GM21717 (cell line): Measurements from ENCODE around the gene NCOA6.
"Not testable (repeated sequence)": the region's sequence is repeated elsewhere in the genome, so short reads cannot be mapped to it uniquely, and the experiment has no call there.

Experiments
- ATAC-seq: cut with Tn5 transposase; IDR thresholded peaks from one replicate; pipeline ENCODE4 v1.9.1; 2021; ENCODE audit warnings: mild to moderate bottlenecking, moderate library complexity; ENCODE audit not compliant: unreplicated experiment

NCOA6 gene

GRCh38 chr20:34780291-34780690, 45.2 kb downstream of the NCOA6 start:
- ATAC-seq, result not testable (repeated sequence)

DNA sequence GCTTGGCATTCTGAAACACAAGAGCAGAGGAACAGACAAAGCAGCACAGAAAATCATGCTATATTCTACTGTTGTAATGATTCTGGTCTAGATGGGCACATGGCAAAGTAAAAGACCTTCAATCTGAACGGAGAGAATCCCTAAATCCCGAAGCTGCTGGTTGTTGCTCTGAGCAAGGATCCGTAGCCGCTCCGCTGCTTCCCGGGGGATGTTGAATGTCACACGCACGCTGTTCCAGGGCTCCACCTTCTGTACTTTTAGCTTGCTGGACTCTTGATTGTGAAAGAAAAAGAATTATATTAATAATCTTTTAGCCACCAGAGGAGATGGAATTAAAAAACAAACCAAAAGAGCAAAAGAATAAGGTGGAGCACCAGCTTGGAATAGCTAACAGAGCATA, 49.3 kb downstream of the NCOA6 start:
- no peak for ATAC-seq

DNA sequence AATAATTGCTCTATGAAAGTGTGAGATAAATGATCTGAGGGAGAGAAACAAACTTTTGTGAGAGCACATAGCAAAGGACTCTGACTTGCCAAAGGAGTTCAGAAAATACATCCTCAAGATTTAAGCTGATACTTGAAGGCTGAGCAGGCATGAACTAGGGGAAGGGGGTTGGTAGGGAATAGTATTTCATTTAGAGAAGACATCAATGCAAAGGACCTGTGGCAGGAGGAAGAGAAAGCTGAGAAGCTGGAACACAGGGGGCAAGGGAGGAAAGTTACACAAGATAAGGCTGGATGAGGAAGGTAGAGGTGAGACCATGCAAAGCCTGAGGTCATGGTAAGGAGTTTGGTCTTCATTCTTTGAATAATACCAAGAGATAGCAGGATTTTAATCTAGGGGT, 50.6 kb downstream of the NCOA6 start:
- ATAC-seq, result no peak

- ATAC-seq, result no peak
Observed at GRCh38 chr20:34774449-34774848, 51.0 kb downstream of the NCOA6 start.

- no peak for ATAC-seq
Observed at GRCh38 chr20:34773726-34774125, 51.7 kb downstream of the NCOA6 start.

DNA sequence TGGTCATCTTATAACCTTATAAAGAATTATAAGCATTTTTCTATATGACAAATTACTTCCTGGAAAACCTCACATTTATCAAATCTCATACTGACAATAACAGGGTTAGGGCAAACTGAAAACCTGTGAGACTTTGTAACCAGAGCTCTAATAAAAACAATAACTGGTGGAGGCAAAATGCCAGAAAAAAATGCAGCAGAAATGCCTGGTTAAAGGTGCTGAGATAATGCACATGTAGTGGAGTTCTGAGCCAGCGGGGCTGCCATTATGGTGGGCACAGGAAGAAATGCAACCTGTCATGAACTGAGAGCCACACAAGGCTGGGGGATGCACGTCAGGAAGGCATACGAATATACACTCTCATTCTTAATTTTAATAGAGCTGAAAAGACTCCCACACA, 53.0 kb downstream of the NCOA6 start:
- ATAC-seq, result no peak

- ATAC-seq, result no peak
Observed at GRCh38 chr20:34771680-34772081, 53.8 kb downstream of the NCOA6 start.

DNA sequence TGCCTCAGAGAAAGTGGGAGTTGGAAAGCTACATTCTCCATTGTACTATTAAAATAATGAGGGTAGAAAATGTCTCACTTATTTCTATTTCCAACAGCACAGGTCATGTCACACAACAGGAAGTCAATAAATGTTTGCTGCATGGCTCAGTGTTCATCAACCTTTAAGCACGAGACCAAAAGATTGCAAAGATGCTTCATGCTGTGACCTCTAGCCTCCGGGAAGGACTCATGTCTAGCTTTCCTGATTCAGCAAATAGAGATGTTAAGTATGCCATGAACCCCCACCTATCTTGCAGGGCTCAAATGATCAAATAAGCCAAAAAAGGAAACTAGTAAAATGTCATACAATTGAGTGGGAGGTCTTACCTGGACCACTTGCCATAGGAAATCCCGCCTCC, 57.4 kb downstream of the NCOA6 start:
- ATAC-seq, result no peak

DNA sequence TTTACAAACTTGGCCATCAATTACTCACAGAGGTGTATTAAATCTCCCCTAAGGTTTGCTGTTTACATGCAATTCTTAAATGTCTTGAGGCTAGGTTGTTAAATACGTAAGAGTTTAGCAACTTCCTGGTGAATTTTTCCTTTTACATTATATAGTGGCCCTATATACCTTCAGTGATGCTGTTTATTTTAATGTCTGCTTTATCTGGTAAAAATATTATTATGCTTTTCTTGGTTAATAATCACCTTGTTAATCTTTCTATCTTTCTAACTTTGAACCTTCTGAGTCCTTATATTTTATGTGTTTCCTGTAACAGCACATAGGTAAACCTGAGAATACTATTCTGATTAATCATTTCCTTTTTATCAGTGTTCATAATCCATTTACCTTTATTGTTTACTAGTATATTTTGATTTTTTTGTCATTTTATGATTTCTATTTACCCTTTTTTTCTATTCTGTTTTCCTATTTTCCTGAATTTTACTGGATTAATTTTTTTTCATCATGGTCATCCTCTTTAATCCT, 63.4 kb downstream of the NCOA6 start:
- no peak for ATAC-seq

DNA sequence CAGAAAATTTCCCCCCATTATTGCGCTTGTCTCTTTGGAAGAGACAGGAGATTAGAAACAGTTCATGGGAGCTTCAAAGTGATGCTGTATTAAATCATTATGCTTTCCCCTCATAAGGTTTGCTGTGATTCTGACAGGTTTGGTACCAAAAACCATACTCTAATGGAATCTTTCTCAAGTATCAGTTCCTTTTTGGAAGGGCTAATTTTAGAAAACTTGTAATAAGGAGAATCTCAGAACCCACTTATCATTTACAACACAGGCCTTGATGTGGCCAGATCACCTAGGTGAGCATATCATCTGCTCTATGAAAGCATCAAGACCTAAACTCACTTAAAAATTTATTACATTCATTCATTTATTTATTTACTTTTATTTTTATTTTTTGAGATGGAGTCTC, 70.1 kb downstream of the NCOA6 start:
- ATAC-seq, result no peak

- ATAC-seq, result no peak
Observed at GRCh38 chr20:34754611-34755010, 70.8 kb downstream of the NCOA6 start.

GRCh38 chr20:34753706-34754461, 71.6 kb downstream of the NCOA6 start:
- no peak for ATAC-seq

DNA sequence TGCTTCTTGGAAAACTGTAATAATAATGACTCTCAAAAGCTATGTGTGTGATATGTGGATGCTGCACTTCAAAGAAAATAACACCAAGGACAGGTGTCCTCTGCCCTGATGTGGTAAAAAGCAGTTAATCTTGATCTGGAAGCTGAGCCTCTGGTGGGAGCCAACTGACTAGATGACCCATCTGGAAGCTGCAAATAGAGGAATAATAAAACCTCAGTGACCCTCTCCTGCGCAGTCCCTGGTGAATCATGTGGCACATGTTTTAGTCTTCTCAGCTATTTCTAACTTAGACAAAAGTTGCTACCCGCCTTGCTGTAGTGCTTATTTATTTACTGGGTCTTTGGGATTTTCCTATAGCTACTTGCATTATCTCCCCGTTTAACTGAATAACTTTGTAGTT, 74.0 kb downstream of the NCOA6 start:
- ATAC-seq, result no peak

DNA sequence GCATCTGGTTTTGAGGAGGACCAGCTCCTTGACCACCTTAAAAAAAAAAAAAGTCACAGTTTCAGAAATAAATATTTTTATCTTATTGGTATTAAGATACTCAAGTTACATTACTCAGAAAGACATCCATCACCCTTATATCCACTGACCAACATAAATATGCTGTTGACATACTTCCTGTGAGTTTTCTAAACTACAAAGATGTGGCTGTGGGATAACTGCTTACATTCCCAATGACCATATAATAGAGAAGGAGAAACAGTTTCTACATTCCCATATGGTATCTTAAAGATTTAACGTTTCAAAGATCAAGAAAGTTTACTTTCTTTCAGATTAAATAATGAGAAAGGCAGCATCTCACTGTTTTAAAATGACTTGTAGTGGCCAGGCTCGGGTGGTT, 75.0 kb downstream of the NCOA6 start:
- ATAC-seq, result no peak

- ATAC-seq, result no peak
Observed at GRCh38 chr20:34748709-34749108, 76.7 kb downstream of the NCOA6 start.

GRCh38 chr20:34747479-34747878, 78.0 kb downstream of the NCOA6 start:
- no peak for ATAC-seq

DNA sequence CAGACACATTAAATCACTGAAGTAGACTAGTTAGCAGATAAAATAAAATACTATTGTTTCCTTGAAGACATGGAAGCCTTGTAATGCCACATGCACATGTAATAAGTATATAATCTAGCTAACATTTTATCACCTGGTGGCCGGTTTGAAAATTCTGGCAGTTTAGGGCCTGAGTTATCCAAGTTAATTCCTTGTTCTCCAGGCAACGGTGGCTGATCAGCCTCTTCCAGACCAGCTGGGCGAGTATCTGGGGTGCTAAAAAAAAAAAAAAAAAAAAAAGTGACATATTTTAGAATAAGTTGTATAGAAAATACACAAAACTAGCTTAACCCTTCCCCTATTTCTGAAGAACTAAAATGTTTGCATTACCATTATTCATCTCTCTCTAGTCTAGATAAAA, 78.8 kb downstream of the NCOA6 start:
- ATAC-seq, result no peak

- ATAC-seq, result no peak
Observed at GRCh38 chr20:34744847-34745246, 80.6 kb downstream of the NCOA6 start.

DNA sequence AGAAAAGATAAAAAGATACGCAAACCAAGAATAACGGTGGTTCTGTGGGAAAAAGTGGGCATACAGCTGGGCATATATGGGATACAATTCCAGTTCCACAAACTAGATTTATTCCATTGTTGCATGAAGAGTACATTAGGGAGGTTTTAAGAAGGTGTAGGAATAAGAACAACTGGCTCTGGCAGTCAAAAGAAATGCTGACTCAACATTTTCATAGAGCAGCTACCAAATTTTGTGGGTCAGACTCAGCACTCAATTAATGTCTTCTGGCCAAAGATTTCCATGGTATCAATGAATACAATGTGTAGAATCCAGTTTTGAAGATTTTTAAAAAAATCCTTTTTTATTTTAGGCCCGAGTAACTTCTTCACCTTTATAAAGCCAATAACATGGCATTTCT, 81.1 kb downstream of the NCOA6 start:
- no peak for ATAC-seq

DNA sequence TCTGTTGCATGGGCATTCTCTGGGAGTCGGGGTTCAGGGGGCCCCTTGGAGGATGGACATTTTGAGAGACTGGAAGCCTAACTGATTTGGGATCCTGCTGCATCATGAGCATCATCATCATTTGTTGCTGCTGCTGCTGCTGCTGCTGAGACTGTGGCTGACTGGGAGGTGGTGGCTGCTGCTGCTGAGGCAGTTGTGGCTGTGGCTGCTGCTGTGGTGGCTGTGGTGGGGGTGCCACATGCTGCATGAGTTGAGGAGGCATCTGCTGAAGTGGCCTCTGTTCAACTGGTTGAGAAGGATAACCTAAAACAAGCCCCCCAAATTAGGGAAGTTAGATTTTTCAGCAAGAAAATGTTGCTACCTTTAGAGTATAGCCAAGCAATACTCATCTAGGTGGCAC, 82.4 kb downstream of the NCOA6 start:
- no peak for ATAC-seq

DNA sequence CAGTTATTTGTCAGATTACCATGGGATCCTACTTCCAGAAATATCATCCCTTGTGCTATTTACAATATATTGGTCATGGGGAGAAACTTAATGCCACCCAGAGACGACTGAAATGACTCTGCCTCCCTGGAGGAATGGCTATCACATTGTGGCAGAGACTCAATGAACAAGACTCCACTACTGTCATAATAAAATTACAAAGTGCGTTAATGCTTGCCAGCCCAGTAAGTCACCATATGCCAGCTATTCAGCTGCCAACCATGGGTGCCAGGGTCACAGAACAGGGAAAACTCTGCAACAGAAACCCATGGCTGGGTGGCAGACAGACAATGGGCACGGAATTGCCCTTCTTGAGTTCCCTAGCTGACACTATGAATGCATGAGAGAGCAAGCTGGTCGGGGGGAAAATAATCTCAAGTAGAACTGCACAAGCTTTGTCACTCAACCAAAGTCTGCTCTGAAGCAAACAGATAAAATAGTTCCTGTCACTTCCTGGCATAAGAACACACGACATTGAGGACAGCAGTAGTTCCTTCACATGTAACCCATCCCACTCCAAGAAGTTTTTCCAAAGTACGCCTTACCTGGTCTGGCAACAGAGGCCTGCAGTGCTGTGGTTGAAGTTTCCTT, 89.2 kb downstream of the NCOA6 start:
- no peak for ATAC-seq

DNA sequence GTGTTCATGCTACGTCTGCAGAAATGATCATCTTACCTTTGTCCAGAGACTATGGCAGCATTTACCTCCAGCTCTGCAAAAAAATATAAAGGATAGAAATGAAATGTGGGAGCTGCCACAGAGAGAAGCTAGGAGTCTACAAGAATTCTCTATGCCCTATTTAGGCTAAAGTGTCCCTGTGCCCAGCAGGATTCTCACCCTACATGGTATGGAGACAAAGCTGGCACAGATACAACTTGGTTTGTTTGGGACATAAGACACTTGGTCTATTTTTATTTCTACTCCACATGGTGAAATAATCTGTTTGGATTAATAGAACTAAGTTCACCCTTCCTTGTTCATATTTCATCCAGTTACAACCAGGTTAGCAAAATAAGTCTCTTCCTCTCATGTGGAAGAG, 92.9 kb downstream of the NCOA6 start:
- no peak for ATAC-seq

DNA sequence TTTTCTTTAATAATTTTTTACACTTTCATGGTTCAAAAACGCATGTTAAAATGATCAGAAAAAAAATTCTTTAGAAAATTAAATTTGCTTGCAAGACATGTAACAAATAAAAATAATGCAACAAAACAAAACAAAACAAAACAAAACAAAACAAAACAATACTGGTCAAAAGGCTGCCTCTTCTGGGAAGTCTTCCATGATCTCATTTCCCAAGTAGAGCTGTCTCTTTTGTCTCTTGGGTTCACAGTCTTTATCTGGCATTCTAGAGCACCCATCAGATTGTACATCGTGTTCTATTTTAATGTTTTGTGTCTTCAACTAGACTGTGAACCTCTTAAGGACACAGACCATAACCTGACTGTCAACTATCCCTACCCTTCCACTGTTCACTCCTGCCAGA, 96.0 kb downstream of the NCOA6 start:
- no peak for ATAC-seq
